HL-60 (cell line): ENCODE data around the gene NEK10.

Experiments used
- DNase-seq, 2 experiments: peaks; one replicate each; pipeline ENCODE4 v3.0.0-alpha.2; 2010 to 2020; ENCODE audit warnings: low read depth in 1 of 2, low spot score in 1 of 2
- H3K27ac ChIP-seq: fragments of 250-450 bp; sonication (Bioruptor Pico); replicated peaks from 2 replicates; pipeline ENCODE4 v1.5.1; 2020; ENCODE audit warnings: mild to moderate bottlenecking, moderate library complexity
- H3K27me3 ChIP-seq: fragments of 250-450 bp; sonication (Bioruptor Pico); 2 replicates; pipeline ENCODE4 v1.5.1; 2021; ENCODE audit warnings: mild to moderate bottlenecking, moderate library complexity; ENCODE audit not compliant: insufficient read depth, poor library complexity, severe bottlenecking
- H3K4me3 ChIP-seq: replicated peaks from 2 replicates; pipeline ENCODE4 v1.5.1; 2011; ENCODE audit warnings: mild to moderate bottlenecking, control low read depth, low read length; ENCODE audit not compliant: insufficient read depth
- GABPA ChIP-seq: IDR thresholded peaks from 2 replicates; pipeline ENCODE4 v1.6.1; 2012; ENCODE audit warnings: low read depth
- POLR2AphosphoS5 ChIP-seq: IDR thresholded peaks from 2 replicates; pipeline ENCODE4 v1.6.1; 2012; ENCODE audit warnings: low read depth
- SPI1 ChIP-seq: IDR thresholded peaks from 2 replicates; pipeline ENCODE4 v1.6.1; 2012; ENCODE audit warnings: low read depth, mild to moderate bottlenecking, borderline replicate concordance
- TF ChIP-seq, protein P1 (sequence below): IDR thresholded peaks from 2 replicates; pipeline ENCODE4 v1.6.1; 2012; ENCODE audit warnings: low read depth; ENCODE audit not compliant: insufficient replicate concordance
- TF ChIP-seq, protein P2 (sequence below): IDR thresholded peaks from one replicate; pipeline ENCODE4 v1.5.1; 2011; ENCODE audit warnings: low read length, control low read depth, inconsistent platforms; ENCODE audit not compliant: insufficient read depth

Gene NEK10

GRCh38 chr3:27110020-27110419, 259.2 kb downstream of the NEK10 start:
- Histone ChIP-seq H3K27me3 (no peaks in the 10 kb centered on the region), H3K27ac (no peak overlapping the region), H3K4me3 (no peak overlapping the region)
- DNase-seq: no peak
- TF ChIP-seq SPI1: no peak
- TF ChIP-seq, protein P1, sequence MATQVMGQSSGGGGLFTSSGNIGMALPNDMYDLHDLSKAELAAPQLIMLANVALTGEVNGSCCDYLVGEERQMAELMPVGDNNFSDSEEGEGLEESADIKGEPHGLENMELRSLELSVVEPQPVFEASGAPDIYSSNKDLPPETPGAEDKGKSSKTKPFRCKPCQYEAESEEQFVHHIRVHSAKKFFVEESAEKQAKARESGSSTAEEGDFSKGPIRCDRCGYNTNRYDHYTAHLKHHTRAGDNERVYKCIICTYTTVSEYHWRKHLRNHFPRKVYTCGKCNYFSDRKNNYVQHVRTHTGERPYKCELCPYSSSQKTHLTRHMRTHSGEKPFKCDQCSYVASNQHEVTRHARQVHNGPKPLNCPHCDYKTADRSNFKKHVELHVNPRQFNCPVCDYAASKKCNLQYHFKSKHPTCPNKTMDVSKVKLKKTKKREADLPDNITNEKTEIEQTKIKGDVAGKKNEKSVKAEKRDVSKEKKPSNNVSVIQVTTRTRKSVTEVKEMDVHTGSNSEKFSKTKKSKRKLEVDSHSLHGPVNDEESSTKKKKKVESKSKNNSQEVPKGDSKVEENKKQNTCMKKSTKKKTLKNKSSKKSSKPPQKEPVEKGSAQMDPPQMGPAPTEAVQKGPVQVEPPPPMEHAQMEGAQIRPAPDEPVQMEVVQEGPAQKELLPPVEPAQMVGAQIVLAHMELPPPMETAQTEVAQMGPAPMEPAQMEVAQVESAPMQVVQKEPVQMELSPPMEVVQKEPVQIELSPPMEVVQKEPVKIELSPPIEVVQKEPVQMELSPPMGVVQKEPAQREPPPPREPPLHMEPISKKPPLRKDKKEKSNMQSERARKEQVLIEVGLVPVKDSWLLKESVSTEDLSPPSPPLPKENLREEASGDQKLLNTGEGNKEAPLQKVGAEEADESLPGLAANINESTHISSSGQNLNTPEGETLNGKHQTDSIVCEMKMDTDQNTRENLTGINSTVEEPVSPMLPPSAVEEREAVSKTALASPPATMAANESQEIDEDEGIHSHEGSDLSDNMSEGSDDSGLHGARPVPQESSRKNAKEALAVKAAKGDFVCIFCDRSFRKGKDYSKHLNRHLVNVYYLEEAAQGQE: no peak
- TF ChIP-seq, protein P2, sequence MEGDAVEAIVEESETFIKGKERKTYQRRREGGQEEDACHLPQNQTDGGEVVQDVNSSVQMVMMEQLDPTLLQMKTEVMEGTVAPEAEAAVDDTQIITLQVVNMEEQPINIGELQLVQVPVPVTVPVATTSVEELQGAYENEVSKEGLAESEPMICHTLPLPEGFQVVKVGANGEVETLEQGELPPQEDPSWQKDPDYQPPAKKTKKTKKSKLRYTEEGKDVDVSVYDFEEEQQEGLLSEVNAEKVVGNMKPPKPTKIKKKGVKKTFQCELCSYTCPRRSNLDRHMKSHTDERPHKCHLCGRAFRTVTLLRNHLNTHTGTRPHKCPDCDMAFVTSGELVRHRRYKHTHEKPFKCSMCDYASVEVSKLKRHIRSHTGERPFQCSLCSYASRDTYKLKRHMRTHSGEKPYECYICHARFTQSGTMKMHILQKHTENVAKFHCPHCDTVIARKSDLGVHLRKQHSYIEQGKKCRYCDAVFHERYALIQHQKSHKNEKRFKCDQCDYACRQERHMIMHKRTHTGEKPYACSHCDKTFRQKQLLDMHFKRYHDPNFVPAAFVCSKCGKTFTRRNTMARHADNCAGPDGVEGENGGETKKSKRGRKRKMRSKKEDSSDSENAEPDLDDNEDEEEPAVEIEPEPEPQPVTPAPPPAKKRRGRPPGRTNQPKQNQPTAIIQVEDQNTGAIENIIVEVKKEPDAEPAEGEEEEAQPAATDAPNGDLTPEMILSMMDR: no peak
- TF ChIP-seq GABPA: no peak
- TF ChIP-seq POLR2AphosphoS5: no peak

- H3K27ac ChIP-seq: no peak overlapping the region
- TF ChIP-seq, protein P1: no peak
- TF ChIP-seq, protein P2: no peak
- TF ChIP-seq GABPA (no peak), SPI1 (no peak), POLR2AphosphoS5 (no peak)
- no peak for DNase-seq
- H3K4me3 ChIP-seq: no peak overlapping the region
- peaks cover 5% of the 10 kb centered on the region for H3K27me3 ChIP-seq
These were observed 260.9 kb downstream of the NEK10 start for GRCh38 chr3:27108322-27108721.

- Histone ChIP-seq H3K4me3 (no peak overlapping the region), H3K27ac (no peak overlapping the region), H3K27me3 (peaks cover 5% of the 10 kb centered on the region)
- TF ChIP-seq GABPA (no peak), POLR2AphosphoS5 (no peak), SPI1 (no peak)
- TF ChIP-seq, protein P2: no peak
- TF ChIP-seq, protein P1: no peak
- DNase-seq: no peak
These were observed 263.3 kb downstream of the NEK10 start for GRCh38 chr3:27105904-27106303.
